GM19463 (cell line): Measurements from ENCODE around the gene HSPB6.
"Not testable (repeated sequence)": the region's sequence is repeated elsewhere in the genome, so short reads cannot be mapped to it uniquely, and the experiment has no call there.

Source experiments
- ATAC-seq: cut with Tn5 transposase; IDR thresholded peaks from one replicate; pipeline ENCODE4 v1.9.1; 2021; ENCODE audit warnings: mild to moderate bottlenecking, moderate library complexity; ENCODE audit not compliant: unreplicated experiment

HSPB6 gene

GRCh38 chr19:35732540-35733179 is 24.2 kb downstream of the HSPB6 start:
- no peak for ATAC-seq

GRCh38 chr19:35731779-35732405 is 24.9 kb downstream of the HSPB6 start:
- ATAC-seq, result no peak

- no peak for ATAC-seq
Observed at GRCh38 chr19:35731353-35731752, 25.5 kb downstream of the HSPB6 start.

GRCh38 chr19:35730326-35730725 is 26.5 kb downstream of the HSPB6 start:
- ATAC-seq, result no peak

GRCh38 chr19:35729763-35730162 is 27.1 kb downstream of the HSPB6 start:
- no peak for ATAC-seq

GRCh38 chr19:35729021-35729420 is 27.8 kb downstream of the HSPB6 start:
- ATAC-seq, result no peak

GRCh38 chr19:35727956-35728706 is 28.7 kb downstream of the HSPB6 start:
- no peak for ATAC-seq

- ATAC-seq, result no peak
Observed at GRCh38 chr19:35727053-35727955, 29.5 kb downstream of the HSPB6 start.

- no peak for ATAC-seq
Observed at GRCh38 chr19:35725216-35725861, 31.5 kb downstream of the HSPB6 start.

- ATAC-seq, result no peak
Observed at GRCh38 chr19:35724560-35724959, 32.3 kb downstream of the HSPB6 start.

- not testable (repeated sequence) for ATAC-seq
Observed at GRCh38 chr19:35724132-35724531, 32.7 kb downstream of the HSPB6 start.

GRCh38 chr19:35723671-35724070 is 33.2 kb downstream of the HSPB6 start:
- ATAC-seq, result no peak

GRCh38 chr19:35722897-35723296 is 33.9 kb downstream of the HSPB6 start:
- no peak for ATAC-seq

GRCh38 chr19:35722461-35722860 is 34.4 kb downstream of the HSPB6 start:
- no peak for ATAC-seq

- ATAC-seq, result no peak
Observed at GRCh38 chr19:35721374-35721773, 35.5 kb downstream of the HSPB6 start.

GRCh38 chr19:35720648-35721047 is 36.2 kb downstream of the HSPB6 start:
- ATAC-seq, result no peak

- no peak for ATAC-seq
Observed at GRCh38 chr19:35720163-35720524, 36.7 kb downstream of the HSPB6 start.

GRCh38 chr19:35719402-35720162 is 37.2 kb downstream of the HSPB6 start:
- no peak for ATAC-seq

- no peak for ATAC-seq
Observed at GRCh38 chr19:35718345-35719041, 38.3 kb downstream of the HSPB6 start.
